ENCODE results near the gene NEGR1.

The NEGR1 gene

GRCh38 chr1:71462247-71462646 lies 820.1 kb downstream of the NEGR1 start:
- no peak for TF ChIP-seq CTCF (IDR thresholded peaks at IDR 0.05)

GRCh38 chr1:71461416-71461815 lies 820.9 kb downstream of the NEGR1 start:
- no peak for TF ChIP-seq CTCF (IDR thresholded peaks at IDR 0.05)

- TF ChIP-seq CTCF (IDR thresholded peaks at IDR 0.05), result no peak
Observed at GRCh38 chr1:71448444-71448843, 833.9 kb downstream of the NEGR1 start.

GRCh38 chr1:71438626-71439025 lies 843.7 kb downstream of the NEGR1 start:
- no peak for TF ChIP-seq CTCF (IDR thresholded peaks at IDR 0.05)

- no peak for TF ChIP-seq CTCF (IDR thresholded peaks at IDR 0.05)
Observed at GRCh38 chr1:71435951-71436350, 846.4 kb downstream of the NEGR1 start.

GRCh38 chr1:71434240-71434639 lies 848.1 kb downstream of the NEGR1 start:
- TF ChIP-seq CTCF (IDR thresholded peaks at IDR 0.05), result no peak

GRCh38 chr1:71428029-71428428 lies 854.3 kb downstream of the NEGR1 start:
- TF ChIP-seq CTCF (IDR thresholded peaks at IDR 0.05), result no peak

GRCh38 chr1:71427066-71427465 lies 855.3 kb downstream of the NEGR1 start:
- TF ChIP-seq CTCF (IDR thresholded peaks at IDR 0.05), result no peak
